ENCODE results near the gene FCHSD2. TPM values are rescaled to one million over a fixed set of nuclear protein-coding genes. Genes with fewer than 3 reads are reported as not detected.
A peak's percentile ranks its signal among the peaks of the same experiment; 100 is the strongest.

Gene FCHSD2
- total RNA-seq, 1 donor from 2014 or later: 69.5 TPM

GRCh38 chr11:72965672-72966071 is 176.4 kb downstream of the FCHSD2 start:
- Mint-ChIP-seq H3K4me1 (ENCODE audit: low read depth) (peaks cover 33% of the 10 kb centered on the region), H3K27ac (ENCODE audit: unreplicated experiment) (no peak overlapping the region)

GRCh38 chr11:72962717-72963116 is 179.4 kb downstream of the FCHSD2 start:
- Mint-ChIP-seq H3K27ac (ENCODE audit: unreplicated experiment) (peak overlapping the region; percentile 75), H3K9me3 (ENCODE audit: low read depth) (no peaks in the 10 kb centered on the region), H3K4me3 (ENCODE audit: unreplicated experiment) (no peak overlapping the region), H3K4me1 (ENCODE audit: low read depth) (peaks cover 15% of the 10 kb centered on the region), H3K27me3 (ENCODE audit: low read depth) (no peaks in the 10 kb centered on the region), H3K36me3 (ENCODE audit: low read depth) (peaks cover 9% of the 10 kb centered on the region)
- no peak for TF ChIP-seq CTCF (IDR thresholded peaks at IDR 0.05)
- DNase-seq (ENCODE audit: low spot score): no peak

More at GRCh38 chr11:72965672-72966071, 176.4 kb downstream of the FCHSD2 start:
- Mint-ChIP-seq H3K36me3 (ENCODE audit: low read depth) (peaks cover 11% of the 10 kb centered on the region), H3K9me3 (ENCODE audit: low read depth) (no peaks in the 10 kb centered on the region), H3K4me3 (ENCODE audit: unreplicated experiment) (no peak overlapping the region), H3K27me3 (ENCODE audit: low read depth) (no peaks in the 10 kb centered on the region)
- TF ChIP-seq CTCF (IDR thresholded peaks at IDR 0.05): no peak
- DNase-seq (ENCODE audit: low spot score): no peak

GRCh38 chr11:72962084-72962483 is 180.0 kb downstream of the FCHSD2 start:
- Mint-ChIP-seq H3K9me3 (ENCODE audit: low read depth) (no peaks in the 10 kb centered on the region), H3K27me3 (ENCODE audit: low read depth) (no peaks in the 10 kb centered on the region), H3K36me3 (ENCODE audit: low read depth) (peaks cover 12% of the 10 kb centered on the region), H3K4me1 (ENCODE audit: low read depth) (peaks cover 15% of the 10 kb centered on the region), H3K4me3 (ENCODE audit: unreplicated experiment) (no peak overlapping the region), H3K27ac (ENCODE audit: unreplicated experiment) (peak overlapping the region; percentile 75)
- DNase-seq (ENCODE audit: low spot score): no peak
- TF ChIP-seq CTCF (IDR thresholded peaks at IDR 0.05): no peak

- Mint-ChIP-seq H3K27me3 (ENCODE audit: low read depth) (no peaks in the 10 kb centered on the region), H3K36me3 (ENCODE audit: low read depth) (peaks cover 12% of the 10 kb centered on the region), H3K4me1 (ENCODE audit: low read depth) (peaks cover 15% of the 10 kb centered on the region), H3K9me3 (ENCODE audit: low read depth) (no peaks in the 10 kb centered on the region), H3K27ac (ENCODE audit: unreplicated experiment) (peak overlapping the region; percentile 6), H3K4me3 (ENCODE audit: unreplicated experiment) (no peak overlapping the region)
- DNase-seq (ENCODE audit: low spot score): no peak
- no peak for TF ChIP-seq CTCF (IDR thresholded peaks at IDR 0.05)
These were observed 182.0 kb downstream of the FCHSD2 start for GRCh38 chr11:72959998-72960731.

GRCh38 chr11:72958791-72959190 is 183.3 kb downstream of the FCHSD2 start:
- H3K4me1 Mint-ChIP-seq (ENCODE audit: low read depth): peaks cover 17% of the 10 kb centered on the region
- peaks cover 10% of the 10 kb centered on the region for H3K36me3 Mint-ChIP-seq (ENCODE audit: low read depth)
- H3K27ac Mint-ChIP-seq (ENCODE audit: unreplicated experiment): no peak overlapping the region
- no peak for DNase-seq (ENCODE audit: low spot score)
- H3K9me3 Mint-ChIP-seq (ENCODE audit: low read depth): no peaks in the 10 kb centered on the region
- H3K4me3 Mint-ChIP-seq (ENCODE audit: unreplicated experiment): no peak overlapping the region
- no peak for TF ChIP-seq CTCF (IDR thresholded peaks at IDR 0.05)
- H3K27me3 Mint-ChIP-seq (ENCODE audit: low read depth): no peaks in the 10 kb centered on the region
